Stimulated activated CD8-positive, alpha-beta memory T cell treated with anti-CD3 and anti-CD28 coated beads, Interleukin-12 subunit alpha, Interleukin-12 subunit beta, amount 100 ng/mL, for 1 hour (primary cell): ENCODE data around the gene TPI1.

Experiments
- DNase-seq: peaks from one replicate; pipeline ENCODE4 v3.0.0-alpha.2; 2020; ENCODE audit warnings: low read depth

Gene TPI1

DNA sequence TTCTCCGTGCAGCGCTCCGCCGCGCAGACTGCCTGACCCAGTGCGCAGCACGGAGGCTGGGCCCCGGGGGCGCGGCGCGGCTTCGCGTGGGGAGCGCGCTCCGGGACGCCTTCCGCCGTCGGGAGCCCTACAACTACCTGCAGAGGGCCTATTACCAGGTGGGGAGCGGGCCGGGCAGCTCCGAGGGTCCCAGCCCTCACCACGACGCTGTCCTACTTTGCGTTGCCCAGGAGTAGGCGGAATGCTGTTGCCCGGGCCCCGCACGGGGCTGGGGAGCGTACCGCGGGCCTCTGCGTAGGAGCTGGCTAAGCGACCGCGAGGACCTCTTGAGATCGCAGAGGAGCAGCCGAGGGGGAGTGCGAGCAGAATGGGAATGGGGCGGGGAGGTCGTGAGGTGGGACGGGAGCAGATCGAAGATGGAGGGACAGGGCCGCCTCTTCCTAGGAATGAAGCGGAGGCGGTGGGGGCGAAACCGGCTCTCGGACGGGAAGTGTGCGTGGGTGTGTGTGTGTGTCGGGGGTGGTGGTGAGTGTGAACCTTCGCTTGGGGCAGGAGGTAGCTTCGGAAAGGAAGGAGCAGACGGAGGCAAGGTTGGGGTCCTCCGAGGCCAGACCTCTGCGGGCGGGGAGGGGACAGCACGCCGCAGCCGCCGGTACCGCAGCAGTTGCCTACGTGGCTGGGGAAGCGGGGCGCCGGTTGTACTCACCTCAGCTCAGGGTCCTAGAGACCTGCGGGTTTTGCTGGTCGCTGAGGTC is 38.4 kb upstream of the TPI1 start:
- no peak for DNase-seq

DNA sequence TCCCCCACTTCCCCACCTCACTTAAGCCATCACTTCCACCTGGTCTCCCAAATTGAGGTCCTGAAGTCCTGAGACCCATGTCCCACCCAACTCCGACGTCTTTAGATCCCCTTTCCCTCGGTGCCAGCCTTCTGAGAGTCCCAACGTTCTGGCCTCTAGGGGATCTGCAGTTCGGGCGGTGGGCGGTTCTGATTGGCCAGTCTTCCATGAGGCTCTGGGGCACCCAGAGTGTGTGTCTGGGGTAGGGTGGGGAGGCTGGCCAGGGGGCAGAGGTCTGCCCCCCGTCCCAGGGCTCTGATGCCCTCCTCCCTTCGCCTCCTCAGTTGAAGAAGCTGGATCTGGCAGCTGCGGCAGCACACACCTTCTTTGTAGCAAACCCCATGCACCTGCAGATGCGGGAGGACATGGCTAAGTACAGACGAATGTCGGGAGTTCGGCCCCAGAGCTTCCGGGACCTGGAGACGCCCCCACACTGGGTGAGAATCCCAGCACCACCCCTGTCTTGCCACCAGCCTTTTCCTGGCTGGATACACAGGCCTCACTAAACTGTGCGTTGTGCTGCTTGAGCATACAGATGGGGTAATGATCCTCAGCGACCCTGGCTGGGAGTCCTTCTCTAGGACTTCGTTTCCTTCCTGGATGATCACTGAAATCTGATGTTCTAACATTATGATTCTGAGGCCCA is 37.7 kb upstream of the TPI1 start:
- no peak for DNase-seq

DNA sequence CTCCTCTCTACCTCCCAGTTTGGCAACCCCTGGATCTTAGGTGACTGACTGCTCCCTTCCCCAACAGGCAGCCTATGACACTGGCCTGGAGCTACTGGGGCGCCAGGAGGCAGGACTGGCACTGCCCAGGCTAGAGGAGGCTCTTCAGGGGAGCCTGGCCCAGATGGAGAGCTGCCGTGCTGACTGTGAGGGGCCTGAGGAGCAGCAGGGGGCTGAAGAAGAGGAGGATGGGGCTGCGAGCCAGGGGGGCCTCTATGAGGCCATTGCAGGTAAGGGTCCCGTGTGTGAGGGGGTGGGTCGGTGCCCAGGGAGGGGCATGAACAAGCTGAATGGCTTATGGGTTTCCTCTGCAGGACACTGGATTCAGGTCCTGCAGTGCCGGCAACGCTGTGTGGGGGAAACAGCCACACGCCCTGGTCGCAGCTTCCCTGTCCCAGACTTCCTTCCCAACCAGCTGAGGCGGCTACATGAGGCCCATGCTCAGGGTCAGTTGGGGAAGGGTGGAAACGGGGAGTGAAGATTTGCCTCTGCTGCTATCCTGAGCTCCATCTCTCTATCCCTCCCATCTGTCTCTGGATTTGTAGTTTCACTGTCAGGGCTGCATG is 36.9 kb upstream of the TPI1 start:
- no peak for DNase-seq

DNA sequence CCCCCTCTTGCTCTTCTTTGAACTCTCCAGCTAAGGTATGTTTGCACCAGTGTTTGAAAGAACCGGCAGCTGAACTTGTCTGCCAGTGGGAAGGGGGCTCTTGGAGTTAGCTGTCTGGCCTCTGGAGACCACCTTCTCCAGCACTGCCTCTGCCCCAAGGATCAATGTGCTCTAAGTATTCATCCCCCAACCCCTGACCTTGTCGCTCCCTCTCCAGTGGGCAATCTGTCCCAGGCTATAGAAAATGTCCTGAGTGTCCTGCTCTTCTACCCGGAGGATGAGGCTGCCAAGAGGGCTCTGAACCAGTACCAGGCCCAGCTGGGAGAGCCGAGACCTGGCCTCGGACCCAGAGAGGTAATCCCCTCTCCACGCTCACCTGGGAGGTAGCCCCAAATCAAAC is 36.3 kb upstream of the TPI1 start:
- DNase-seq, result no peak

DNA sequence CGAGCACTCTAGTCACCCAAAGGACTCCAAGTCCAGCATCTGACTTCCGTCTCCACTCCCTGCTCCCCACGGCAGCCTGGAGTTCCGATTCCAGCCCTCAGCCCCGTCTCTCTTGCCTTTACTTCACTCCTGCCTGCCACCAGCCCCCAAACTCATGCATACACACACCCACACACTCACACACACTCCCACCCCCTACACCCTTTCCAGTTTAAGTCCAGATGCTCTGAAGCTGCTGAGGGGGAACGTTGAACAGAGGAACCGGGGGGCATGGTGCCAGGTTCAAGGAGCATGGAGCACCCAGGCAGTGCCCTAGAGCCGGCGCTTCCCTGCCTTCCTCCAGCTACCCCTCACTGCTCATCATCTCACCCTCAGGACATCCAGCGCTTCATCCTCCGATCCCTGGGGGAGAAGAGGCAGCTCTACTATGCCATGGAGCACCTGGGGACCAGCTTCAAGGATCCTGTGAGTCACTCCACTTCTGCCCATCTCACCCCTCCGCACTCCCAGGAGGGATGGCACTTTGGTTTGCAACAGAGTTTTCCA is 35.8 kb upstream of the TPI1 start:
- DNase-seq, result no peak

DNA sequence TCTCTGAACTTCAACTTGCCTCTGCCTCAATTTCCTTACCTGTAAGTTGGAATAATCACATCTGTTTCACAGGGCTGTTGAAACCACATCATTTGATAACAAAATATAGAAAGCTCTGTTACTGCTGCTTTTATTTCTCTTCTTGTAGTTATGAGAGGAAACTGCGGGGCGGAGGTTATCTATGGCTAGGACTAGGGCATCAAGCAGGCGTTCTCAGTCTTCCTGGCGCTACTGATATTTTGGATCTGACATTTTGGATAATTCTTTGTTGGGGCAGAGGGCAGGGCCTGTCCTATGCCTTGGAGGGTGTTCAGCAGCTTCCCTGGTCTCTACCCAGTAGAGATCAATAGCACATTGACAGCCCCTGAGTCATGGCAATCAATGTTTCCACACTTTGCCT is 35.2 kb upstream of the TPI1 start:
- no peak for DNase-seq

DNA sequence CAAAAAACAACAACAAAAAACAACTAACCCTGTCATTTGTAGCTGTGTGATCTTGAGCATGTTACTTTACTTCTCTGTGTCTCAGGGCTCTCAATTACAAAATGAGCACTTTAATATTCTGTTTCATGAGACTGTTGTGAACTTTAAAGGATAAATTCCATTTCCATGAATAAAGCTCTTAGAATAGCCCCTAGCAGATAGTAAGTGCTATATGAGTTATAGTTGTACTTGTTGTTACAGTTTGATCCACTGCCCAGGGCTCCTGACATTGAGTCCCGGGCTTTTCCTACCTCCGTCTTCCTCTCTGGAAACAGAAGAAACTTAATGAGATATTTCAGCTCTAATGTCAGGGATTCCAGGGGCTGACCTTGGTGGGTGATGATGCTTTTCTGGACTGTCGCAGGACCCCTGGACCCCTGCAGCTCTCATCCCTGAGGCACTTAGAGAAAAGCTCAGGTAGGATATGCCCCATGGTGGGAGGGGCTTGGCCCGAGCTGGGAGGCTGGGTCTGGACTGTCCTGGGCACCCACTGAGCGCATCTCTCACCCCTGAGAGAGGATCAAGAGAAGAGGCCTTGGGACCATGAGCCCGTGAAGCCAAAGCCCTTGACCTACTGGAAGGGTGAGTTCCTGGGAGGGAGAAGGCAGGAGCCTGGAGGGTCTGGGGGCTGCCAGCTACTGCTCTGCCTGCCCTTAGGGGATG is 34.0 kb upstream of the TPI1 start:
- no peak for DNase-seq

DNA sequence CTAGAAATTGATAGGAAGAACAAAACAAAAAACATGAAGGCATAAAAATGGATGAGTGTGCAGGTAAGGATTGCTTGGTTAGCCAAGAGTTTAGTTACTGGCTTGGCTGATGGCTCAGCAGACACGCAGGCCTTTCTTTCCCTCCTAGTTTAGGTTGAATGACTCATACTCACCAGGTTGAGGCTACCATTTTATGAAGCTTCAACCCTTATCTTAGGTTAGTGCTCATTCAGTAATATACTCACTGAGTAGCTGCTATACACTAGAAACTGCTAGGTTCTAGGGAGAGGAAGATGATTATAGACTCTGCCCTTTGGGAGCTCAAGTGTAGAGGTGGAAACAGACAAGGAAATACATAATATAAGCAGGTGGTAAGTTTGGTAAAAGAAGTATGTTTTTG is 33.1 kb upstream of the TPI1 start:
- DNase-seq, result no peak

DNA sequence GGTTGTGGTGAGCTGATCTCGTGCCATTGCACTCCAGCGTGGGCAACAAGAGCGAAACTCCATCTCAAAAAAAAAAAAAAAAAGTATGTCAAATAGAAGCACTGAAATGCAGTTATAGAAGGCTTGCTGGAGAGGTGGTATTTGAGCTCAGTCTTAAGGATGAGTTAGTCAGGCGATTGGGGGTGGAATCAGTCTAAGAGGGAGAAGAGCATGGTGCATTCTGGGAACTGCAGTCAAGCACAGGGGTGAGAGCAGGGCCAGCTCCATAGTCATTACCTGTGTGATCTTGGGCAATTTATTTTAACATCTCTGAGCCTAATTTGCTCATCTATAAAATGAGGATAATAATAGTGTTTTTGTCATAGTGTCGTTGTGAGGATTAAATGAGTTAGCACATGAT is 32.5 kb upstream of the TPI1 start:
- no peak for DNase-seq

DNA sequence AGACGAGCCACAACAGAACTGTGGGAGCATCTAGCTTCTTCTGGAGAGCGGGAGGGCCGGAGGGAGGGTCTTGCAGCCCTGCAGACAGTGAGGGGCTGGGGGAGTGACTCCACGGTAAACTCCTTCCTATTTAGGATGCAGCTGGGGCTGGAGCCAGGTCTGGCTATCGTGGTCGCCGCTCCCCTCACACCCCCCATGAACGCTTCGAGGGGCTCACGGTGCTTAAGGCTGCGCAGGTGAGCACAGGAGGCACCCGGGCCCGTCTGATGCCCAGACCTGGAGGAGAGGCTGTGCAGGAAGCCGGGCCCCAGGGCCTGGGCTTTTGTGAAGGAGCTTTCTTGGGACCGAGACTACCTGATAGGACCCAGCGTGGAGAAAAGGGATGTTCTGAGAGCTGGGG is 30.5 kb upstream of the TPI1 start:
- DNase-seq, result no peak

DNA sequence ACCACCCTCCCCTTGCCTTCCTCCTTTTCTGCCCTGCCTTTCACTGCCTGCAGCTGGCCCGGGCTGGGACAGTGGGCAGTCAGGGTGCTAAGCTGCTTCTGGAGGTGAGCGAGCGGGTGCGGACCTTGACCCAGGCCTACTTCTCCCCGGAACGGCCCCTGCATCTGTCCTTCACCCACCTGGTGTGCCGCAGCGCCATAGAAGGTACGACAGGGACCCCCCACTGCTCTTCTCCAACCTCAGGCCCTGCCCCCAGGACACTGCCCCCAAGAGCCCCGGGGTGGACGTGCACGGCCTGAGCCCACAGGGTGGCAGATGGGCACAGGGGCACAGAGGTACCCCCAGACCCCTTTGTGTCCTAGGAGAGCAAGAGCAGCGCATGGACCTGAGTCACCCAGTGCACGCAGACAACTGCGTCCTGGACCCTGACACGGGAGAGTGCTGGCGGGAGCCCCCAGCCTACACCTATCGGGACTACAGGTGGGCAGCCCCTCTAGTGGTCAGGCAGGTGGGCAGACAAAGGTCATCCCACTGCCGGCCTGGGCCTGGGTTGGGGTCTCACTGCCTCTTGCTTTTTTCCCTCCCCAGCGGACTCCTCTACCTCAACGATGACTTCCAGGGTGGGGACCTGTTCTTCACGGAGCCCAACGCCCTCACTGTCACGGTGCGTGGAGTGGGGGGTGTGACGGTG is 29.8 kb upstream of the TPI1 start:
- no peak for DNase-seq

DNA sequence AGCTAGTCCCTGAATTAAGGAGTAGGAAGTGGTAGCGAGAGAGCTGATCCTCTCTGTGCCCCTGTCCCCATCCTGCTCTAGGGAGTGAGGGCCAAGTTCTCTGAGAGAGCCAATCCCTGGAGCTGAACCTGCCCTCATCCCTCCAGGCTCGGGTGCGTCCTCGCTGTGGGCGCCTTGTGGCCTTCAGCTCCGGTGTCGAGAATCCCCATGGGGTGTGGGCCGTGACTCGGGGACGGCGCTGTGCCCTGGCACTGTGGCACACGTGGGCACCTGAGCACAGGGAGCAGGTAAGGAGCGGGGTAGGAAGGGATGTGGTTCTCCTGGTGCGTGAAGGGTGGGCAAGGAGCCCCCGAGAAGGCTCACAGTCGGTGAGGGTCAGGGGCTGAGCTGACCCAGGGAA is 28.5 kb upstream of the TPI1 start:
- no peak for DNase-seq

DNA sequence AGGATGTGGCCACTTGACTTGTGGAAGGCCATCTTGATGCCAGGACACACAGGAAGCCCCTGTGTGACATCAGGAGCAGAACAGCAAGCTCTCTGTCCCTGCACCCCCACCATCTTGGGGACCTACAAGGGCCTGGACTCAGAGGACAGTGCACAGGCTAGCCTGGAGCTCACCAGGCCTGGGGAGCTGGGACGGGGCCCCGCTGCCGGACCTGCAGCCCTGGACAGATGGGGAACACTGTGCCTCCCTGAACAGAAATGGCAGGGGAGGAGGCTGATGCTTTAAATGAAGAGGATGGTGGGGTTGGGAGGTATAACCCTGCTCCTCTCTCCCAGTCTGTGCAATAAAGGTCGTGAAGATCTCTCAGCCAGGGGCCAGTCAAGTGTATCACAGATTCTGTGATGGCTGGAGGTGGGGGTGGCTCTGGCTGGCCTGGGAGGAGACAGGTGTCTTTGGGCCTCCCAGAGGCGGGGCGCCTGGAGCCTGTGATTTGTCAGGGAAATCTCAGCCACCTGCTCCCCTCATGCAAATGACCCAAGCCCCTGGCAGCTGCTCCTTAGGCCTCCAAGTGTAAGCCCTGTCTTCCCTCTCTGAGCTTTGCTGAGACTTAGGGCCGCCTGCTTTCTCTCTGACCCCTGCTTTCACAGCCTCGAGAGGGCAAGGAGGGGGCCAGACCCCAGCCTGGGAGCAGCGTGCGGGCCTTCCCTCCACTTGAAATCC is 27.7 kb upstream of the TPI1 start:
- no peak for DNase-seq

DNA sequence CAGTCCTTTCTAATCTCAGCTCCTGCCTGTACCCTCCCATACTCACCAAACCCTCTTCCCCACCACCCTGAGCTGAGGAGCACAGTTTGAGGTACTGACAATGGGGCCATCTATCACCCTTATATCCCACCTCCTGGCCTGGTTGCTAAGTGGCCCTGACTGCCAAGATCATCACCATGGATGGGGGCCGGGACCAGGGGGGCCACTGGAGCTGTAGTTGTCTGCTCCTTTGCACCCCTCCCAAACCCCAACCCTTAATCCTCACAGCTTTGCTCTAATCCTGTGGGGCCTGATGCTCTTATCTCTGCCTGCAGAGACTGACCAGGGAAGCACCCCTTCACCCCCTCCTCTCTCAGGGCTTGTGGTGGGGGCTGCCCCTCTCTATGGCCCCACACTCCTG is 27.0 kb upstream of the TPI1 start:
- no peak for DNase-seq

DNA sequence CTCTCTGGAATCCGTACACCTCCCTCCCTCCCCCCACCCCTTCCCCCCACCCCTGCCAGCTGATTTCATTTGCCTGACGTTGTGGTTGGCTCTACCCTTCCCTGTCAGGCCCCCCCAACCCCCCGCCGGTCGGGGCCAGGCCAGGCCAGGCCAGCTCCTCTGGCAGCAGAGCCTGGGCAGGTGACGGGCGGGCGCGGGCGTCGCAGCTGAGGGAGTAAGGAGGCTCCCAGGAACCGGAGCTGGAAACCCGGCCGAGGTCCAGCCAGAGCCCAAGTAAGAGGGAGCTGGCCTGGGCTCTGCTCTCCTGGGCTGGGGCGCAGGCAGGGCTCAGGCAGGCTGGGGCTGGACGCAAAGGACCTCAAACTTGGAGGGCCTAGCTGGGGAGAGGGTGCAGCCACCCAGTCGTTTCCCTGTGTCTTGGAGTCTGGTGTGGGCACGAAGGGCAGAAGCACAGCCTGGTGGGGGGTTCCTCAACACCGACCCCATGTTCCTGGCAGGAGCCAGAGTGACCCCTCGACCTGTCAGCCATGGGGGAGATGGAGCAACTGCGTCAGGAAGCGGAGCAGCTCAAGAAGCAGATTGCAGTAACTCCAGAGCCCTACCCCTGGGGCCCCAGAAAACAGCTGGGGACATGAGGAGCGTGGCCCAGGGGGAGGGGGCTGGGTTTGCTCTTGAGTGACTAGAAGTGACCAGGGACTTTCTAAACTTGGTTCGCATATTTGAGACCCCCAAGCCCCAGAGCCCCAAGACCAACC is 26.4 kb upstream of the TPI1 start, which contains the start of gene GNB3:
GNB3 (plus strand) TSS at position 165 of the 755 bp plus-strand sequence; CDS start at position 528, 363 bp downstream.
- no peak for DNase-seq

DNA sequence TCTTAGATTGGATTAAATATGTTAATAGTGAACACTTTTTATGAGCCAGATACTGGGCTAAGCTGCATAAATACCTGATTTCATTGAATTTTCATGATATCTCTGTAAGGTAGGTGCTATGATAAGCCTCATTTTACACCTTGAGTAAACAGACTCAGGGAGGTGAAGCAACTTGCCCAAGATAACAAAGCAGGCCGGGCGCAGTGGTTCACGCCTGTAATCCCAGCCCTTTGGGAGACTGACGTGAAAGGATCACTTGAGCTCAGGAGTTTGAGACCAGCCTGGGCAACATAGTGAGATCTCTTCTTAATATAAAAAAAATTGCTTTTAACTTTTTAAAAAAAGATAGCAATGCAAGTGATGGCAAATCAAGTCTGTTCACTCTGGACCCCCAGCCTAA is 25.3 kb upstream of the TPI1 start:
- DNase-seq, result no peak

DNA sequence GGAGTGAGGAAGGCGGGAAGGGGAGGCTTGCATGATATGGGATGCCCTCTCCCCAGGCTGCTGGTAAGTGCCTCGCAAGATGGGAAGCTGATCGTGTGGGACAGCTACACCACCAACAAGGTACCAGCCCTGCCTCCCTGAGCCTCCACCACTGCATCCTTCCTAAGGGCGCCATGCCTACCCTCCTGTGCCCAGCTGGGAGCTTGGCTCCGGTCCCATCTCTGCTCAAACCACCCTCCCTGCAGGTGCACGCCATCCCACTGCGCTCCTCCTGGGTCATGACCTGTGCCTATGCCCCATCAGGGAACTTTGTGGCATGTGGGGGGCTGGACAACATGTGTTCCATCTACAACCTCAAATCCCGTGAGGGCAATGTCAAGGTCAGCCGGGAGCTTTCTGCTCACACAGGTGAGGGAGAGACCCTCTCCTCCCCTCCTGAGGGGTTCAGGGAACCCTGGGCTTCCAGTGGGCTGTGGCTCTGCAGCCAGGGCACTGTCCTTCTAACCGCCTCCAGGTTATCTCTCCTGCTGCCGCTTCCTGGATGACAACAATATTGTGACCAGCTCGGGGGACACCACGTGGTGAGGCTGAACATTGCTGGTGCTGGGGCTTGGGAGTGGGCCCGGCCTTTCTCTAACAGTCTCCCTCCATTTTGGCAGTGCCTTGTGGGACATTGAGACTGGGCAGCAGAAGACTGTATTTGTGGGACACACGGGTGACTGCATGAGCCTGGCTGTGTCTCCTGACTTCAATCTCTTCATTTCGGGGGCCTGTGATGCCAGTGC is 24.0 kb upstream of the TPI1 start:
- no peak for DNase-seq

DNA sequence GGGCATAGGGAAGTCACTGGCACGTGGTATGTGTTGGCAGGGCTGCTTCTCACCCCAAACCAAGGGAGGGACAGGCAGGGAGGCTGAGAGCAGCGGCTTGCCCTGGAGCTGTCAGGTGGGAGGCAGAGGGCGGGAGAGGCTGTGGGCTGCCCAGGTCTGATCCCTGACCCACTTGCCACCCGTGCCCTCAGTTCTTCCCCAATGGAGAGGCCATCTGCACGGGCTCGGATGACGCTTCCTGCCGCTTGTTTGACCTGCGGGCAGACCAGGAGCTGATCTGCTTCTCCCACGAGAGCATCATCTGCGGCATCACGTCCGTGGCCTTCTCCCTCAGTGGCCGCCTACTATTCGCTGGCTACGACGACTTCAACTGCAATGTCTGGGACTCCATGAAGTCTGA is 21.9 kb upstream of the TPI1 start:
- no peak for DNase-seq

DNA sequence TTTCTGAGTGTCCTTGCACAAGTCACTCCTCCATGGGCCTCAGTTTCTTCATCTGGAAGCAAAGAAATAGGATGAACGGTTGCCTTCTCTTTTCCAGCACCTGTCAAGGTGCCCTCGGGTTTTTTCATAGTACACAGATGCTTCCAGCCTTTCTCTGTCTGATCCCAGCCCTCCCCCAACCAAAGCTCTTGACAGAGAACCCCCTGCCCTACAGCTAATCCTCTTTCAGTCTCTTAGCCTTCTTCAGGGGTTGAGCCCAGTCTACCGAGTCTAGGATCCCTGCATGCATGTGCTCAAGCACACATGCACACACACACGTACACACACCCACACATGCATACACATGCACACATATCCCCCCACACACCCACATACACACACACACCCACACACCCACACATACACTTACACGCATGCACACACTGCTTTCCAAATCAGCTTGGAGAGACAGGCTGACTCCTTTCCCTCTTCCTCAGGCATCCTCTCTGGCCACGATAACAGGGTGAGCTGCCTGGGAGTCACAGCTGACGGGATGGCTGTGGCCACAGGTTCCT is 20.9 kb upstream of the TPI1 start:
- DNase-seq, result no peak
